BJ (cell line): ENCODE measurements around the gene GAPDHS. TPM values are rescaled to one million over a fixed set of nuclear protein-coding genes. Genes with fewer than 3 reads are reported as not detected.

Experiments
- CTCF ChIA-PET: fragments of 350-600 bp; formaldehyde crosslinking; extraction: SDS; loops from one replicate; lab custom pipeline; 2021; ENCODE audit warnings: antibody characterized with exemption, inconsistent platforms; lab: Yijun Ruan, JAX
- POLR2A ChIA-PET: fragments of 300-600 bp; sonication (Branson Sonifier 250); formaldehyde crosslinking; extraction: SDS; loops from one replicate; lab custom pipeline; 2021; ENCODE audit warnings: antibody characterized with exemption; lab: Charles Lee
- DNase-seq: peaks from one replicate; pipeline ENCODE4 v3.0.0-alpha.2; 2011; ENCODE audit warnings: low read depth
- H3K27me3 ChIP-seq: 2 replicates; pipeline ENCODE4 v1.6.0; 2011; ENCODE audit warnings: low read length; ENCODE audit not compliant: control insufficient read depth, insufficient read depth
- H3K36me3 ChIP-seq: 2 replicates; pipeline ENCODE4 v1.5.1; 2011; ENCODE audit warnings: low read length; ENCODE audit not compliant: control insufficient read depth, insufficient read depth
- H3K4me3 ChIP-seq: 2 replicates; pipeline ENCODE4 v1.5.1; 2011; ENCODE audit warnings: low read depth, mild to moderate bottlenecking, control low read depth, low read length
- polyA minus RNA-seq: library from RNA; depleted of rRNA, polyadenylated mRNA; stranded (reverse); fragments of >200 nt; gene quantifications from 2 replicates; pipeline ENCODE4 v1.2.3, GENCODE V29; 2011; rRNA and poly(A)+ RNA removed
- polyA plus RNA-seq: library from polyadenylated mRNA; depleted of rRNA; stranded (reverse); fragments of >200 nt; gene quantifications from 2 replicates; pipeline ENCODE4 v1.2.3, GENCODE V29; 2011; rRNA removed
- TF ChIP-seq, protein P1 (sequence below): IDR thresholded peaks from 2 replicates; pipeline ENCODE4 v1.5.1; 2011; ENCODE audit warnings: low read depth, mild to moderate bottlenecking, control low read depth, inconsistent platforms, low read length, moderate library complexity; ENCODE audit not compliant: insufficient read depth

The GAPDHS gene
- polyA plus RNA-seq (not detected in 2 replicates), polyA minus RNA-seq (not detected in 2 replicates)

DNA sequence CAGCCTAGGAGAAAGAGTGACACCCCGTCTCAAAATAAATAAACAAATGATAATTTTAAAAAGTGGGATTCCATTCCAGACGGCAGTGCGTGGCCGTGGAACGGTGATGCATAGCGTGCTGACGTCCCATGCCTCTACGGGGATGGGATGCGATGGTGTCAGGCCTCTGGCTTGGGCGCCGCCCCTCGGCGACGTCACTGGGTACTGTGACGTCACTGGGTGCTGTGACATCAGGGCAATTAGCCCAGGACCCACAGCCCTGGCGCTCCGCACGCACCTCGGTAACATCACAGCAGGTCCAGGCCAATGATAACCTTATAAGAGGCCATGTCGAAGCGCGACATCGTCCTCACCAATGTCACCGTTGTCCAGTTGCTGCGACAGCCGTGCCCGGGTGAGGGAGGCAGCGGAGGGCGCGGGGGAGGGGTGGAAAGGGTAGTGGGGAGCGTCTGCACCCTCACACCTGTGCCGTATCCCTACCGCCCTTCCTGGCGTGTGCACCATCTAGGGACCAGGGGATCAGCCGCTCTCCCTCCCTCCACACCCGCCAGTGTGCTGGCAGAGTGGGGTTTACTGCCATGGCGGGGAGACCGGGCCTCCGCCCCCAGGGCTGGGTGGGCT is at the start of gene GAPDHS:
Gene GAPDHS, plus strand, starts transcription at position 256 of the 621 bp plus-strand sequence. Its CDS starts 72 bp downstream, at position 328.
- TF ChIP-seq, protein P1, sequence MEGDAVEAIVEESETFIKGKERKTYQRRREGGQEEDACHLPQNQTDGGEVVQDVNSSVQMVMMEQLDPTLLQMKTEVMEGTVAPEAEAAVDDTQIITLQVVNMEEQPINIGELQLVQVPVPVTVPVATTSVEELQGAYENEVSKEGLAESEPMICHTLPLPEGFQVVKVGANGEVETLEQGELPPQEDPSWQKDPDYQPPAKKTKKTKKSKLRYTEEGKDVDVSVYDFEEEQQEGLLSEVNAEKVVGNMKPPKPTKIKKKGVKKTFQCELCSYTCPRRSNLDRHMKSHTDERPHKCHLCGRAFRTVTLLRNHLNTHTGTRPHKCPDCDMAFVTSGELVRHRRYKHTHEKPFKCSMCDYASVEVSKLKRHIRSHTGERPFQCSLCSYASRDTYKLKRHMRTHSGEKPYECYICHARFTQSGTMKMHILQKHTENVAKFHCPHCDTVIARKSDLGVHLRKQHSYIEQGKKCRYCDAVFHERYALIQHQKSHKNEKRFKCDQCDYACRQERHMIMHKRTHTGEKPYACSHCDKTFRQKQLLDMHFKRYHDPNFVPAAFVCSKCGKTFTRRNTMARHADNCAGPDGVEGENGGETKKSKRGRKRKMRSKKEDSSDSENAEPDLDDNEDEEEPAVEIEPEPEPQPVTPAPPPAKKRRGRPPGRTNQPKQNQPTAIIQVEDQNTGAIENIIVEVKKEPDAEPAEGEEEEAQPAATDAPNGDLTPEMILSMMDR: no peak
- Histone ChIP-seq H3K4me3 (no peak within 1 kb of the TSS), H3K36me3 (no peaks in the 10 kb centered on the region), H3K27me3 (peaks cover 9% of the 10 kb centered on the region)
- ChIA-PET POLR2A (no interaction called here), CTCF (interaction anchor here (2.8 kb wide), 1 partner anchor 16 kb away, joined by 9 read pairs; no protein-coding TSS in a partner anchor)
- no peak for DNase-seq

DNA sequence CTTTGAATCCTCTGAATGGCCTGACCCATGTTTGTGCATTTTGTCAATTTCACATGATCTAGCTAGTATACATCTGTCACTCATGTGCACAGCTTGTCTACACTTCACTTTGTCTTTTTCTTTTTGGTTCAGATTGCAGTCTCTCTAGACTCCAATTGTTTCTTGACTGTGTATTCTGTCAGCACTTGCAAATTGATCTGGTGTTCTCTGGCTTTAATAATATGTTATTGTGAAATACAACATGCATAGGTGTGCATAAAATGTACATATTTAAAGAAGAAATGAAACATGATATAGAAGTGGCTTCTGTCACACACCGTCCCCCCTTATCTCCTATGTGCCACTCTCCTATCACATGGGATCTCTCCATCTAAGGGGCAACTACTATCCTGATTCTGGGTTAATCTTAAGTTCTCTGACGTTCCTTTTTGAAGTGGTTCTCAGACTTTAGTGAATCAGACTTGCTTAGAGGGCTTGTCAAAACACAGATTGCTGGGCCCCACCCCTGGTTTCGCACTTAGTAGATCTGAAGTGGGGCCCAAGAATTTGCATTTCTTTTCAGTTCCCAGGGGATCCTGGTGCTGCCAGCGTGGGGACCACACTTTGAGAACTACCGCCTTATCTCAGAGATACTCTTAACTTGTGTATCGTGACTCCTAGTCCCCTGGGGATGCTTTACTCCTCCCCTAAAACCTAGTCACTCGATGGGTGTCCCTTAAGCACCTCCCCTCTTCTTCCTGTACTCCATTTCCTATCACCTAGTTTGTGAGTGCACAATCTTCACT is 48.8 kb upstream of the GAPDHS start:
- TF ChIP-seq, protein P1: no peak
- DNase-seq: no peak
- Histone ChIP-seq H3K36me3 (no peaks in the 10 kb centered on the region; the same call in 1 of the 2 replicates), H3K4me3 (no peak overlapping the region), H3K27me3 (0 out of 2 replicates have a peak, but pooled peaks cover under 1% of the 10 kb centered on the region)
- POLR2A ChIA-PET: no interaction called here
- CTCF ChIA-PET: interaction anchor here (0.8 kb wide), 1 partner anchor 33 kb away, joined by 3 read pairs; no protein-coding TSS in a partner anchor

DNA sequence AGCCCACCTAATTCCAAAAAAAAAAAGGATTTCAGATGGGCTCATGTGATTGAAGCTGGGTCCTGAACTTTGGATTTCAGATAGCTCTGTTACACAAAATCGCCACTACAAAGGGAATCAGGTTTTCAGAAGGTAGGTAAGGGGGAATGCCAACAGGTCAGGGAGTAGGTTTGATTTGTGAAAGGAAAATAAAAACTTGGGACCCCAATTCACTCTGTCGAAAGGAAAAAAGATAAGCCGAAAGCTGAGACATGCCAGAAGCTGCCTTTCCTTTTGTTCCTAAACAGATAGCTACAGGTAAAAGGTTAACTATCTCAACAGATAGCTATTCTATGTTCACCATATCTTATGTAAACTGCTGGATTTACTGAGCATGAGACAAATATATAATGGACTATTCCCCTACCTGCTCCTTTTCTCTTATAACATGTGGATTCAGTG is 47.0 kb upstream of the GAPDHS start:
- no peaks in the 10 kb centered on the region; the same call in 1 of the 2 replicates for H3K36me3 ChIP-seq
- peaks cover 6% of the 10 kb centered on the region for H3K27me3 ChIP-seq
- POLR2A ChIA-PET: no interaction called here
- TF ChIP-seq, protein P1: no peak
- DNase-seq: no peak
- H3K4me3 ChIP-seq: no peak overlapping the region
- CTCF ChIA-PET: interaction anchor here (0.6 to 2.1 kb wide), 8 partner anchors 9 to 173 kb away, joined by 3 to 11 read pairs (median 4); no protein-coding TSS in a partner anchor

DNA sequence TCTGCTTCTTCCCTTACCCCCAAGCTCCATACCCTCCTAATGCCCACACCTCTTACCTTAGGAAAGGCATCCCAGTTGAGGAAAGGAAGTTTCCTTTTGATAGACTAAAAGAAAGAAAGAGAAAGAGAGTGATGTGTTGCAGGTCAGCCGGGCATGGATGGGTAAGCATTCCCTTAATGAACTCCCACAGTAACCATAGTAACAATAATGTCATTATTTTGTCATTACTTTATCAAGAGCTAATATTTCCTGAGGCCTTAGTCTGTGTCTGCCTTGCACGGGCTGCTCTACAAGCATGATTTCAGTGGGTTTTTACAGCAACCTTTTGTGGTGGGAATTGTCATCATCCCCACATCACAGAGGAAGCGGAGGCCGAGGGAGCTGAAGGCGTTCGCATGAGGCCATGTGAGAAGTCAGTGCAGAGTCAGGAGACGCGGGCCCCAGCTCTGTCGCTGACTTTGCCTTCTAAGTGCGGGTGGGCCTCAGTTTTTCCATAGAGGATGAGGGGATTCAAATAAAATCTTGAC is 45.5 kb upstream of the GAPDHS start:
- CTCF ChIA-PET: interaction anchor here (1.4 to 2.1 kb wide), 3 partner anchors 10 to 135 kb away, joined by 3 to 4 read pairs (median 4); no protein-coding TSS in a partner anchor
- no peak overlapping the region for H3K4me3 ChIP-seq
- no peaks in the 10 kb centered on the region; the same call in 1 of the 2 replicates for H3K36me3 ChIP-seq
- POLR2A ChIA-PET: no interaction called here
- H3K27me3 ChIP-seq: peaks cover 6% of the 10 kb centered on the region
- TF ChIP-seq, protein P1: no peak
- DNase-seq: no peak
